ENCODE data around the gene BANK1.

BANK1 gene

DNA sequence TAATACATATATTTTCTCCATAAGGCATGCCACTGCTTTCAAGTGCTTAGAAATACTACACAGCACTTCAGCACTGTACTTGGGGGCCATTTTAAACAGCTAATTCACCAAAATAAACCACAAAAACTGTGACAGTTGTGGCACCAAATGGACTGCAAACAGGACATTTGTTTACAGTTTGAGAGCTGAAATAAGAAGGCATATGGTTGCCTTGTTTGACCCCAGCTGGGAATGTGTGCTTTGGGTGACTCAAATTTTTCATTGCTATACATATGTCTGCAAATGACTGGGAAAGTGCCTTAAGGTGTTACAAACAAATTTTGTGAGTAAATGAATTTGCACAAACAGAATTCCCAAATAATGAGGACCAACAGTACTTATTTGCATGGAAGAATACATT lies 124.2 kb downstream of the BANK1 start:
- no peak overlapping the region for H3K18ac ChIP-seq (ENCODE audit: low read length)
- H3K79me1 ChIP-seq (ENCODE audit: low read depth, low read length) = no peaks in the 10 kb centered on the region
- no peak overlapping the region for H2AK5ac ChIP-seq (ENCODE audit: low read depth, low read length)
- H3K4me2 ChIP-seq (ENCODE audit: insufficient read depth, low read length, poor library complexity, severe bottlenecking) = no peak overlapping the region
- H3K4ac ChIP-seq (ENCODE audit: low read length) = no peak overlapping the region
- H3K4me1 ChIP-seq (ENCODE audit: control insufficient read depth in 2 of 2, insufficient read depth in 1 of 2, low read depth in 1 of 2, low read length in 2 of 2) = no peaks in the 10 kb centered on the region
- H3K4me3 ChIP-seq (ENCODE audit: low read length in 2 of 2) = no peak overlapping the region
- no peak overlapping the region for H3K27ac ChIP-seq (replicated peaks; ENCODE audit: low read length)
- no peak overlapping the region for H2BK120ac ChIP-seq (ENCODE audit: low read depth, low read length)
- no peak overlapping the region for H2AFZ ChIP-seq (ENCODE audit: low read length)
- H2BK5ac ChIP-seq (ENCODE audit: low read length) = no peak overlapping the region
- H3K27me3 ChIP-seq (ENCODE audit: control insufficient read depth in 3 of 3, insufficient read depth in 3 of 3, low read depth in 1 of 3, low read length in 3 of 3) = no peaks in the 10 kb centered on the region
- no peak overlapping the region for H2BK15ac ChIP-seq (ENCODE audit: low read length)
- H3K36me3 ChIP-seq (replicated peaks in 1 of 2; ENCODE audit: control insufficient read depth in 2 of 2, insufficient read depth in 2 of 2, low read length in 2 of 2) = no peaks in the 10 kb centered on the region
- no peak overlapping the region for H4K8ac ChIP-seq (ENCODE audit: low read depth, low read length)
- DNase-seq (ENCODE audit: low spot score) = no peak
- no peak overlapping the region for H2BK12ac ChIP-seq (ENCODE audit: low read length)
- no peak overlapping the region for H3K14ac ChIP-seq (ENCODE audit: low read length)
- H3K9ac ChIP-seq (ENCODE audit: low read depth, low read length, poor library complexity) = no peak overlapping the region
- no peak overlapping the region for H3K23ac ChIP-seq (ENCODE audit: low read depth, low read length, poor library complexity)
- H3K9me3 ChIP-seq (replicated peaks in 1 of 2; ENCODE audit: control insufficient read depth in 2 of 2, insufficient read depth in 1 of 2, low read depth in 1 of 2, low read length in 2 of 2) = no peaks in the 10 kb centered on the region
- H4K91ac ChIP-seq (ENCODE audit: low read depth, low read length, poor library complexity) = no peak overlapping the region

DNA sequence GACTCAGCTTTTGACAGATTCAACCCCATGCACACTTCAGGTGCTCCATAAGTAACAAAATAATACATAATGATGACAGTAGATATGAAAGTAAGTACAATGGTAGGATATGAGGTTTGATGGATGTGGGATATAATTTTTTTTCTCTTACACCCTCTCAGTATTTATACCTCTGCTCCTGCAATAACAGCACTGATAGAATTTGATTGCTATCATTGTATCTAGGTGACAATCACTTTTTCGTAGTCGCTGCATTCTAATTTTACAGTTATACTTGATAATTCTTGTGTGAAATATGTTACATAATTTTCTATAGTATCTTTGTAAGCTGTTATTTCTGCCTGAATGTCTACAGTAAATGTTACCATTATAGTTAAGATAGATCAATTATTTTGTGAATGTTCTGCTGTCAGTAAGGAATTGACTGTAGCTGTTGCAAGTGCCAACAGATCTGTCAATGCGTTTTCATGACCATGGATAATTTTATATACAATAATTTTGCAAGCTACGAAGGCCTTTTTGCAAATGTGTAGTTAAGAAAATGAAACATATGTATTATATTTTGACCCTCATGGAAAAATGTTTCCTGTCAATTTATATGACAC lies 128.9 kb downstream of the BANK1 start:
- no CpG with 5 or more reads among the region's 4 CpGs for WGBS, 2 donors (ENCODE audit: extremely low coverage in 2 of 2, insufficient read length in 2 of 2, insufficient replicate concordance in 1 of 2)
- Histone ChIP-seq H3K23ac (ENCODE audit: low read depth, low read length, poor library complexity) (no peak overlapping the region), H3K18ac (ENCODE audit: low read length) (no peak overlapping the region), H3K4me3 (ENCODE audit: low read length in 2 of 2) (no peak overlapping the region), H2AFZ (ENCODE audit: low read length) (no peak overlapping the region), H2BK15ac (ENCODE audit: low read length) (no peak overlapping the region), H4K8ac (ENCODE audit: low read depth, low read length) (no peak overlapping the region), H3K4ac (ENCODE audit: low read length) (no peak overlapping the region), H2BK120ac (ENCODE audit: low read depth, low read length) (no peak overlapping the region), H3K4me2 (ENCODE audit: insufficient read depth, low read length, poor library complexity, severe bottlenecking) (no peak overlapping the region), H3K9me3 (replicated peaks in 1 of 2; ENCODE audit: control insufficient read depth in 2 of 2, insufficient read depth in 1 of 2, low read depth in 1 of 2, low read length in 2 of 2) (no peaks in the 10 kb centered on the region), H3K27me3 (ENCODE audit: control insufficient read depth in 3 of 3, insufficient read depth in 3 of 3, low read depth in 1 of 3, low read length in 3 of 3) (no peaks in the 10 kb centered on the region), H3K9ac (ENCODE audit: low read depth, low read length, poor library complexity) (no peak overlapping the region), H4K91ac (ENCODE audit: low read depth, low read length, poor library complexity) (no peak overlapping the region), H3K14ac (ENCODE audit: low read length) (no peak overlapping the region), H3K36me3 (replicated peaks in 1 of 2; ENCODE audit: control insufficient read depth in 2 of 2, insufficient read depth in 2 of 2, low read length in 2 of 2) (no peaks in the 10 kb centered on the region), H2AK5ac (ENCODE audit: low read depth, low read length) (no peak overlapping the region), H2BK12ac (ENCODE audit: low read length) (no peak overlapping the region), H3K79me1 (ENCODE audit: low read depth, low read length) (no peaks in the 10 kb centered on the region), H3K4me1 (ENCODE audit: control insufficient read depth in 2 of 2, insufficient read depth in 1 of 2, low read depth in 1 of 2, low read length in 2 of 2) (peaks cover 0 to 3% of the 10 kb centered on the region in 2 donors), H2BK5ac (ENCODE audit: low read length) (no peak overlapping the region), H3K27ac (replicated peaks; ENCODE audit: low read length) (no peak overlapping the region)
- DNase-seq (ENCODE audit: low spot score) = no peak

DNA sequence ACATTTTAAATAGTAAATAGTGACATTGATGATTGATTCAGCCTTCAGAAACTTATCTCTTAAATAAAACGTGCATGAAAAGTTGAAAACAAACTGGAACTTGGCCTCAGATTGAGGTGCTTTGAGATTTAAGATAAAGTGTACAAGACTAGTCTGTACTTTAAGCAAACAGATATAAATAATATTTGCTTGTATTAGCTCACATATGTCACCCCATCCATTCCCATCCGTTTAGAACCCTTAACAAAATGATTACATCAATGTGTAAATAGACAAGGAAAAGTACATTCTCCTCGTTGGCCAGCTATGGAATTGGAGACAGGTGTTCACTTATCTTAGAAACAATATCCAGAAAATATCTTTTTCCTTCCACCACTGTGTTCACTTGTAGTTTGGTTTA lies 130.8 kb downstream of the BANK1 start:
- Histone ChIP-seq H3K4me3 (ENCODE audit: low read length in 2 of 2) (no peak overlapping the region), H3K9ac (ENCODE audit: low read depth, low read length, poor library complexity) (no peak overlapping the region), H3K79me1 (ENCODE audit: low read depth, low read length) (no peaks in the 10 kb centered on the region), H4K91ac (ENCODE audit: low read depth, low read length, poor library complexity) (no peak overlapping the region), H2AK5ac (ENCODE audit: low read depth, low read length) (no peak overlapping the region), H3K36me3 (replicated peaks in 1 of 2; ENCODE audit: control insufficient read depth in 2 of 2, insufficient read depth in 2 of 2, low read length in 2 of 2) (no peaks in the 10 kb centered on the region), H3K27me3 (ENCODE audit: control insufficient read depth in 3 of 3, insufficient read depth in 3 of 3, low read depth in 1 of 3, low read length in 3 of 3) (no peaks in the 10 kb centered on the region), H3K9me3 (replicated peaks in 1 of 2; ENCODE audit: control insufficient read depth in 2 of 2, insufficient read depth in 1 of 2, low read depth in 1 of 2, low read length in 2 of 2) (no peaks in the 10 kb centered on the region), H2BK12ac (ENCODE audit: low read length) (no peak overlapping the region), H3K27ac (replicated peaks; ENCODE audit: low read length) (no peak overlapping the region), H2BK15ac (ENCODE audit: low read length) (no peak overlapping the region), H3K4me2 (ENCODE audit: insufficient read depth, low read length, poor library complexity, severe bottlenecking) (no peak overlapping the region), H2AFZ (ENCODE audit: low read length) (no peak overlapping the region), H3K23ac (ENCODE audit: low read depth, low read length, poor library complexity) (no peak overlapping the region), H3K4ac (ENCODE audit: low read length) (no peak overlapping the region), H3K18ac (ENCODE audit: low read length) (no peak overlapping the region), H2BK120ac (ENCODE audit: low read depth, low read length) (no peak overlapping the region), H3K14ac (ENCODE audit: low read length) (no peak overlapping the region), H4K8ac (ENCODE audit: low read depth, low read length) (no peak overlapping the region), H3K4me1 (ENCODE audit: control insufficient read depth in 2 of 2, insufficient read depth in 1 of 2, low read depth in 1 of 2, low read length in 2 of 2) (peaks cover 0 to 3% of the 10 kb centered on the region in 2 donors), H2BK5ac (ENCODE audit: low read length) (no peak overlapping the region)
- WGBS, 2 donors (ENCODE audit: extremely low coverage in 2 of 2, insufficient read length in 2 of 2, insufficient replicate concordance in 1 of 2) = no CpG with 5 or more reads among the region's 3 CpGs
- no peak for DNase-seq (ENCODE audit: low spot score)

DNA sequence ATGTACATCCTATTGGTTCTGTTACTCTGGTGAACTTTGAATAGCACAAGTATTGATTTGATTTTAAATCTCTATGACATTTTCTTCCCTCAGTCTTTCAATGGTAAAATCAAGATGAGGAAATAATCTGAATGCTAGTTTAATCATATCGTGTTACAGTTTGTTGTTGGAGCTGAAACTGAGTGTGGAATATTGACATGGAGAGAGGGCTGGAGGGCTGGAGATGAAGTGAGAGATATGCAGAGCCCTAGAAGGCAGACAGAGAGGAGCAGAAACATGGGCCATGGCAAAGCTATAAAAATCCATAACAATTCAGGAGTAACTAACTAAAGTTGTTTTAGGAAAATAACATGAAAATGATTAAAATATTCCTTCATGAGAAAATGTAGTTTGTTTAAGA lies 141.1 kb downstream of the BANK1 start:
- no CpG with 5 or more reads among the region's 1 CpG for WGBS, 2 donors (ENCODE audit: extremely low coverage in 2 of 2, insufficient read length in 2 of 2, insufficient replicate concordance in 1 of 2)
- no peaks in the 10 kb centered on the region for H3K9me3 ChIP-seq (replicated peaks in 1 of 2; ENCODE audit: control insufficient read depth in 2 of 2, insufficient read depth in 1 of 2, low read depth in 1 of 2, low read length in 2 of 2)
- no peak overlapping the region for H2BK15ac ChIP-seq (ENCODE audit: low read length)
- H3K36me3 ChIP-seq (replicated peaks in 1 of 2; ENCODE audit: control insufficient read depth in 2 of 2, insufficient read depth in 2 of 2, low read length in 2 of 2) = no peaks in the 10 kb centered on the region
- no peaks in the 10 kb centered on the region for H3K79me1 ChIP-seq (ENCODE audit: low read depth, low read length)
- no peak overlapping the region for H2BK5ac ChIP-seq (ENCODE audit: low read length)
- no peak overlapping the region for H3K4me2 ChIP-seq (ENCODE audit: insufficient read depth, low read length, poor library complexity, severe bottlenecking)
- H4K8ac ChIP-seq (ENCODE audit: low read depth, low read length) = no peak overlapping the region
- H3K14ac ChIP-seq (ENCODE audit: low read length) = no peak overlapping the region
- no peak overlapping the region for H2BK12ac ChIP-seq (ENCODE audit: low read length)
- H2BK120ac ChIP-seq (ENCODE audit: low read depth, low read length) = no peak overlapping the region
- H3K9ac ChIP-seq (ENCODE audit: low read depth, low read length, poor library complexity) = no peak overlapping the region
- no peaks in the 10 kb centered on the region for H3K27me3 ChIP-seq (ENCODE audit: control insufficient read depth in 3 of 3, insufficient read depth in 3 of 3, low read depth in 1 of 3, low read length in 3 of 3)
- no peak overlapping the region for H4K91ac ChIP-seq (ENCODE audit: low read depth, low read length, poor library complexity)
- H3K18ac ChIP-seq (ENCODE audit: low read length) = no peak overlapping the region
- H2AK5ac ChIP-seq (ENCODE audit: low read depth, low read length) = no peak overlapping the region
- H3K23ac ChIP-seq (ENCODE audit: low read depth, low read length, poor library complexity) = no peak overlapping the region
- no peak overlapping the region for H3K27ac ChIP-seq (replicated peaks; ENCODE audit: low read length)
- DNase-seq (ENCODE audit: low spot score) = no peak
- no peak overlapping the region for H2AFZ ChIP-seq (ENCODE audit: low read length)
- H3K4me1 ChIP-seq (ENCODE audit: control insufficient read depth in 2 of 2, insufficient read depth in 1 of 2, low read depth in 1 of 2, low read length in 2 of 2) = no peaks in the 10 kb centered on the region
- H3K4ac ChIP-seq (ENCODE audit: low read length) = no peak overlapping the region
- H3K4me3 ChIP-seq (ENCODE audit: low read length in 2 of 2) = no peak overlapping the region

Data from neuronal stem cell (in vitro differentiated cells).